ENCODE data around the gene MOB2.

The MOB2 gene

DNA sequence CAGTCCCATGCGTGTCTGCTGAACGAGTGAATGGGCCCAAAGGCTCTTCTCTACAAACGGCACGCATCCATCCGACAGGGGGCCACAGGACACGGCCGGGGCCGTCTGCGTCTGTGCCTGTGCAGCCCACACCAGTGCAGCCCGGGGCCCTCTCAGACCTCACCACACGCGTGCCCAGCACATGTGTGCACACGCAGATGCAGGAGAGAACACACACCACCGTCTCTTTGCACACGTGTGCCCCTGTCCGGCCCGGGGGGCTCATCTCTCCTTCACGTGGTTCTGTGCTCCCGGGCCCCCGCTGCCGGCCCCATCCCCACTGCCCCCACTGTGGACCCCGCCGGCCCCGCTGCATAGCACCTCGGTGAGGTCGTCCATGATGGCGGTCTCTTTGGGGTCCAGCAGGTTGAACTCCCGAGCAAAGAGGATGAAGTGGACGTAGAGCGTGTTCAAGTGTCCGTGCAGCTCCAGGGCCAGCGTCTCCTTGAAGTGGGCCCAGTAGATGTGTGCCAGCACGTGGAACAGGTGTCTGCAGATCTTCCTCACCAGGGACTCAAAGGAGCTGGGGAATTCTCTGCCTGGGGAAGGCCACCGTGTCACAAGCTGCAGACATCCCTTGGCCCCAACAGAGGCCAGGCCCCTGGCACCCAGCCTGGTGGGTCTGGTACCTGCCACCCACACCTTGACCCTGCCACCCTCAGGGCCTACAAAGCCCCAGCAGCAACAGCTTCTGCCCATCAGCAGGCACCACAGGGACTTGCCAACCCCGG, 16.5 kb downstream of the MOB2 start:
- Histone ChIP-seq H3K27ac (ENCODE audit: low read depth, low read length) (no peak overlapping the region), H2BK12ac (ENCODE audit: low read length) (no peak overlapping the region), H3K14ac (ENCODE audit: low read length) (no peak overlapping the region), H3K9me3 (ENCODE audit: insufficient read depth, low read depth, low read length) (peaks cover 1% of the 10 kb centered on the region), H3K27me3 (ENCODE audit: insufficient read depth, low read length) (no peaks in the 10 kb centered on the region), H4K91ac (ENCODE audit: low read depth, low read length) (no peak overlapping the region), H3K9ac (ENCODE audit: low read length) (no peak overlapping the region), H3K18ac (ENCODE audit: low read length) (no peak overlapping the region), H3K23ac (ENCODE audit: low read length) (no peak overlapping the region), H3K4ac (ENCODE audit: low read depth, low read length) (no peak overlapping the region), H3K4me3 (ENCODE audit: low read depth, low read length) (no peak overlapping the region), H3K4me2 (ENCODE audit: low read length) (no peak overlapping the region), H2AFZ (ENCODE audit: insufficient read depth, low read length, poor library complexity) (no peak overlapping the region), H4K8ac (ENCODE audit: low read depth, low read length) (no peak overlapping the region), H3K79me2 (ENCODE audit: control insufficient read depth, insufficient read depth, low read length, poor library complexity) (no peaks in the 10 kb centered on the region), H4K12ac (ENCODE audit: low read depth, low read length) (no peak overlapping the region), H3K79me1 (ENCODE audit: low read length) (no peaks in the 10 kb centered on the region), H3K36me3 (ENCODE audit: control insufficient read depth in 1 of 2, insufficient read depth in 2 of 2, low read length in 2 of 2) (peaks cover 11 to 22% of the 10 kb centered on the region in 2 experiments), H2AK5ac (ENCODE audit: low read length) (no peak overlapping the region), H3K4me1 (ENCODE audit: control insufficient read depth in 1 of 2, insufficient read depth in 2 of 2, low read length in 2 of 2) (no peaks in the 10 kb centered on the region), H2BK120ac (ENCODE audit: insufficient read depth, low read length, poor library complexity) (no peak overlapping the region), H2BK5ac (ENCODE audit: low read depth, low read length, poor library complexity) (no peak overlapping the region)
- no CpG with 5 or more reads among the region's 35 CpGs for WGBS (ENCODE audit: extremely low coverage, insufficient coverage, insufficient read length)
- DNase-seq = no peak

DNA sequence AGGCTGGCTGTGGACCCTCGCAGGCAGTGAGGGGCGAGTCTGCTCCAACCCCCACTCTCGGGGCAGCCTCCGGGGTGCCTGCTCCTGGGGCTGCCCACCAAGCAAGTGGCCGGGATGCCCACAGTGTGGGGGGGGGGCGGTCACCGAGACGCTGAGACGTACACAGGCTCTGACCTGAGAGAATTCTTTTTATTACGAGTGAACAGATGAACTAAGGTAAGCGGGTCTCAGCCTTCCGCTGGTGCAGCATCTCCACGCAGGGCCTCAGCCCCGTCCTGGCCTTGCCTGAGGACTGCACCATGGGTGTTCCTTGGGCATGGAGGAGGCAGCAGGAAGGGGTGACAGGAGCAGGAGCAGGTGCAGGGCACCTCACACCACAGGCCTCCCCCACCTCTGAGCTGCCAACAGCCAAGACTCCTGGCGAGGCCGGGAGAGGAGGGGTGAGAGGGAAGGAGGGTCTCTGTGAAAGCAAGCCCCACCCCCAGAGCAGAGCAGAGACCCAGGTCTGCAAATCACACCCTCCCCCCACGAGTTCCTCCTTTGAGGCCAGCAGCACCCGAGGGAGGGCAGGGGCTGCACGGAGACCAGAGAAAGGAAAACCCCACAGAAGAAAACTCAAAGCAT, 17.2 kb downstream of the MOB2 start:
- Histone ChIP-seq H2BK120ac (ENCODE audit: insufficient read depth, low read length, poor library complexity) (no peak overlapping the region), H3K4me1 (ENCODE audit: control insufficient read depth in 1 of 2, insufficient read depth in 2 of 2, low read length in 2 of 2) (no peaks in the 10 kb centered on the region), H3K79me1 (ENCODE audit: low read length) (no peaks in the 10 kb centered on the region), H3K4me2 (ENCODE audit: low read length) (no peak overlapping the region), H3K4me3 (ENCODE audit: low read depth, low read length) (no peak overlapping the region), H3K27ac (ENCODE audit: low read depth, low read length) (no peak overlapping the region), H3K79me2 (ENCODE audit: control insufficient read depth, insufficient read depth, low read length, poor library complexity) (no peaks in the 10 kb centered on the region), H4K12ac (ENCODE audit: low read depth, low read length) (no peak overlapping the region), H3K9me3 (ENCODE audit: insufficient read depth, low read depth, low read length) (peaks cover 1% of the 10 kb centered on the region), H3K23ac (ENCODE audit: low read length) (no peak overlapping the region), H3K27me3 (ENCODE audit: insufficient read depth, low read length) (no peaks in the 10 kb centered on the region), H3K14ac (ENCODE audit: low read length) (no peak overlapping the region), H2BK5ac (ENCODE audit: low read depth, low read length, poor library complexity) (no peak overlapping the region), H3K4ac (ENCODE audit: low read depth, low read length) (no peak overlapping the region), H2AK5ac (ENCODE audit: low read length) (no peak overlapping the region), H3K36me3 (ENCODE audit: control insufficient read depth in 1 of 2, insufficient read depth in 2 of 2, low read length in 2 of 2) (peaks cover 11 to 22% of the 10 kb centered on the region in 2 experiments), H3K18ac (ENCODE audit: low read length) (no peak overlapping the region), H2BK12ac (ENCODE audit: low read length) (no peak overlapping the region), H3K9ac (ENCODE audit: low read length) (no peak overlapping the region), H4K8ac (ENCODE audit: low read depth, low read length) (no peak overlapping the region), H4K91ac (ENCODE audit: low read depth, low read length) (no peak overlapping the region), H2AFZ (ENCODE audit: insufficient read depth, low read length, poor library complexity) (no peak overlapping the region)
- no CpG with 5 or more reads among the region's 19 CpGs for WGBS (ENCODE audit: extremely low coverage, insufficient coverage, insufficient read length)
- DNase-seq = no peak

DNA sequence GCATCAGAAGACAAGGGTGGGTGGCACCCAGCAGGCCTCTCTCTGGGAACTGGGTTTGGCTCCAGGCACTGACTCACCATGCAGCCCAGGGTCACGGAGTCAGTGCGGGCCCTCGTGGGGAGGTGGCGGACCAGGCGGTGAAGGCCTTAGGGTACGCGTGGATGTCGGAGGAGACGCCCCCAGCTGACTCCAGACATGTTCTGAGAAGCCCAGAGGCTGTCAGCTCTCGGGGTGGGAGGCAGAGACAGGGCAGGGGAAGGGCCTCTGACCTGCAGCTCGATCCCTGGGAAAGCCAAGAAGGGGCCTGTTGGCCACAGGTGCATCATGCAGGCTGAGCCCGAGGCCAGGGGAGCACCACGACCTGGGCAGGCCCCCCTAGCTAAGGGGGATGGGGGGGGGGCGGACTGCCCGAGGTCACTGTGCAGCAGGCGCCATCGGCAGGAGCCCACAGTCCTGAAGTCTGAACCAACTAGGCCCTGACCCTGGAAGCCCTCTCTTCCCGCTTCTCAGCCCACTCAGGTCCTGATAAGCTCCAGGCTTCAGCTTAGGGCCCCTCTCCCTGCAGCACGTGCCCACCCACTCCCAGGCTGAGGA, 18.0 kb downstream of the MOB2 start:
- Histone ChIP-seq H3K79me1 (ENCODE audit: low read length) (no peaks in the 10 kb centered on the region), H3K4me1 (ENCODE audit: control insufficient read depth in 1 of 2, insufficient read depth in 2 of 2, low read length in 2 of 2) (no peaks in the 10 kb centered on the region), H3K79me2 (ENCODE audit: control insufficient read depth, insufficient read depth, low read length, poor library complexity) (no peaks in the 10 kb centered on the region), H3K9me3 (ENCODE audit: insufficient read depth, low read depth, low read length) (peaks cover 1% of the 10 kb centered on the region), H4K91ac (ENCODE audit: low read depth, low read length) (no peak overlapping the region), H3K4me3 (ENCODE audit: low read depth, low read length) (no peak overlapping the region), H2BK120ac (ENCODE audit: insufficient read depth, low read length, poor library complexity) (no peak overlapping the region), H3K27ac (ENCODE audit: low read depth, low read length) (no peak overlapping the region), H4K8ac (ENCODE audit: low read depth, low read length) (no peak overlapping the region), H3K27me3 (ENCODE audit: insufficient read depth, low read length) (no peaks in the 10 kb centered on the region), H2BK5ac (ENCODE audit: low read depth, low read length, poor library complexity) (no peak overlapping the region), H3K4ac (ENCODE audit: low read depth, low read length) (no peak overlapping the region), H3K23ac (ENCODE audit: low read length) (no peak overlapping the region), H3K9ac (ENCODE audit: low read length) (no peak overlapping the region), H2AFZ (ENCODE audit: insufficient read depth, low read length, poor library complexity) (no peak overlapping the region), H3K14ac (ENCODE audit: low read length) (no peak overlapping the region), H3K4me2 (ENCODE audit: low read length) (no peak overlapping the region), H2BK12ac (ENCODE audit: low read length) (no peak overlapping the region), H3K18ac (ENCODE audit: low read length) (no peak overlapping the region), H3K36me3 (ENCODE audit: control insufficient read depth in 1 of 2, insufficient read depth in 2 of 2, low read length in 2 of 2) (peaks cover 11 to 22% of the 10 kb centered on the region in 2 experiments), H4K12ac (ENCODE audit: low read depth, low read length) (no peak overlapping the region), H2AK5ac (ENCODE audit: low read length) (no peak overlapping the region)
- no CpG with 5 or more reads among the region's 19 CpGs for WGBS (ENCODE audit: extremely low coverage, insufficient coverage, insufficient read length)
- DNase-seq = no peak

DNA sequence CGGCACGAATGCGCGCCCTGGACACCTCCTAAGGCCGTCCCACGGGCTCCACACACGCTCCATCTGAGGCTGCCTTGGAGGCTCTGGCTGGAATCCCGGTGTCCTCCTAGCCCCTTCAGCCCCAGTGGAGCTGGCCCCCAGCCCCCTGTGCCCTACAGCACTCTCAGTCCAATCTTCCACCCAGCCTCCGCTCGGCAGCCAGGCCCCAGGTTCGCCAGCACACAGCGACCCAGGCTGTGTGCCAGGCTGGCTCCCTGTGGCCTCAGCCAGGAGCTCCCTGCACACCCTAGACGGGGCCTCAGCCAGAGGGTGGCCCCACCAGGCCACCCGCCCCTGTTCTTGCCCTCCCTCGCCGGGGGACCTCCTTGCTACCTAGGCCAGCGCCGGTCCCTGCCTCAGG, 18.6 kb downstream of the MOB2 start:
- H4K12ac ChIP-seq (ENCODE audit: low read depth, low read length) = no peak overlapping the region
- H3K14ac ChIP-seq (ENCODE audit: low read length) = no peak overlapping the region
- no peak for DNase-seq
- H3K4me3 ChIP-seq (ENCODE audit: low read depth, low read length) = no peak overlapping the region
- no peak overlapping the region for H2BK120ac ChIP-seq (ENCODE audit: insufficient read depth, low read length, poor library complexity)
- H3K79me1 ChIP-seq (ENCODE audit: low read length) = no peaks in the 10 kb centered on the region
- H3K4ac ChIP-seq (ENCODE audit: low read depth, low read length) = no peak overlapping the region
- H3K23ac ChIP-seq (ENCODE audit: low read length) = no peak overlapping the region
- no CpG with 5 or more reads among the region's 18 CpGs for WGBS (ENCODE audit: extremely low coverage, insufficient coverage, insufficient read length)
- no peak overlapping the region for H4K91ac ChIP-seq (ENCODE audit: low read depth, low read length)
- H3K36me3 ChIP-seq (ENCODE audit: control insufficient read depth in 1 of 2, insufficient read depth in 2 of 2, low read length in 2 of 2) = peaks cover 11 to 19% of the 10 kb centered on the region in 2 experiments
- no peaks in the 10 kb centered on the region for H3K79me2 ChIP-seq (ENCODE audit: control insufficient read depth, insufficient read depth, low read length, poor library complexity)
- no peak overlapping the region for H2AK5ac ChIP-seq (ENCODE audit: low read length)
- no peak overlapping the region for H3K18ac ChIP-seq (ENCODE audit: low read length)
- no peak overlapping the region for H3K4me2 ChIP-seq (ENCODE audit: low read length)
- peaks cover 1% of the 10 kb centered on the region for H3K9me3 ChIP-seq (ENCODE audit: insufficient read depth, low read depth, low read length)
- H2BK12ac ChIP-seq (ENCODE audit: low read length) = no peak overlapping the region
- H3K4me1 ChIP-seq (ENCODE audit: control insufficient read depth in 1 of 2, insufficient read depth in 2 of 2, low read length in 2 of 2) = no peaks in the 10 kb centered on the region
- no peak overlapping the region for H2AFZ ChIP-seq (ENCODE audit: insufficient read depth, low read length, poor library complexity)
- no peak overlapping the region for H2BK5ac ChIP-seq (ENCODE audit: low read depth, low read length, poor library complexity)
- no peak overlapping the region for H4K8ac ChIP-seq (ENCODE audit: low read depth, low read length)
- no peak overlapping the region for H3K27ac ChIP-seq (ENCODE audit: low read depth, low read length)
- H3K27me3 ChIP-seq (ENCODE audit: insufficient read depth, low read length) = no peaks in the 10 kb centered on the region
- H3K9ac ChIP-seq (ENCODE audit: low read length) = no peak overlapping the region
